Panc1 (cell line): ENCODE results near the gene TOX3. TPM values are rescaled to one million over a fixed set of nuclear protein-coding genes. Genes with fewer than 3 reads are reported as not detected.

Experiments
- ATAC-seq: fragments of 200-7000 bp; cut with Tn5 transposase; 2 replicates; pipeline ENCODE4 v1.9.1; 2020; ENCODE audit warnings: mild to moderate bottlenecking, moderate library complexity
- BruUV-seq: library from RNA; stranded (reverse); fragments of 400-500 nt; replicated peaks from 2 replicates; lab custom pipeline; 2021; lab: Mats Ljungman, UMichigan
- CTCF ChIA-PET: fragments of 300-600 bp; sonication (Branson Sonifier 250); formaldehyde crosslinking; loops from one replicate; lab custom pipeline; 2022; ENCODE audit warnings: antibody characterized with exemption; lab: Charles Lee
- POLR2A ChIA-PET: fragments of 300-600 bp; sonication (Branson Sonifier 250); formaldehyde crosslinking; loops from one replicate; lab custom pipeline; 2022; ENCODE audit warnings: antibody characterized with exemption; lab: Charles Lee
- DNase-seq: peaks from one replicate; pipeline ENCODE4 v3.0.0-alpha.2; 2010; ENCODE audit warnings: low read depth, low spot score
- H3K27ac ChIP-seq: 2 replicates; pipeline ENCODE4 v1.5.1; 2011; ENCODE audit warnings: mild to moderate bottlenecking, low read length, inconsistent platforms
- H3K27me3 ChIP-seq: fragments of 200-500 bp; sonication (Bioruptor generic); 2 replicates; pipeline ENCODE4 v1.6.0; 2014; ENCODE audit warnings: low read length, inconsistent platforms; ENCODE audit not compliant: control insufficient read depth, insufficient read depth
- H3K36me3 ChIP-seq: fragments of 200-500 bp; sonication (Bioruptor generic); 2 replicates; pipeline ENCODE4 v1.5.1; 2014; ENCODE audit warnings: inconsistent platforms, mild to moderate bottlenecking, low read length, moderate library complexity; ENCODE audit not compliant: control insufficient read depth, insufficient read depth
- H3K4me1 ChIP-seq: 2 replicates; pipeline ENCODE4 v1.5.1; 2011; ENCODE audit warnings: inconsistent platforms, mild to moderate bottlenecking, low read length, moderate library complexity; ENCODE audit not compliant: control insufficient read depth, insufficient read depth
- H3K4me3 ChIP-seq, 2 experiments: 2 replicates each; pipeline ENCODE4 v1.5.1; 2011 to 2012; ENCODE audit warnings: low read depth in 2 of 2, low read length in 2 of 2, mild to moderate bottlenecking in 2 of 2, inconsistent platforms in 1 of 2, moderate library complexity in 1 of 2
- H3K9me3 ChIP-seq: fragments of 200-500 bp; sonication (Bioruptor generic); 2 replicates; pipeline ENCODE4 v1.5.1; 2014; ENCODE audit warnings: low read depth, mild to moderate bottlenecking, inconsistent platforms, low read length, moderate library complexity; ENCODE audit not compliant: control insufficient read depth, insufficient read depth
- POLR2AphosphoS5 ChIP-seq: IDR thresholded peaks from 2 replicates; pipeline ENCODE4 v1.6.1; 2012; ENCODE audit warnings: mild to moderate bottlenecking, low read depth, low read length, moderate library complexity
- SIN3A ChIP-seq: IDR thresholded peaks from 2 replicates; pipeline ENCODE4 v1.6.1; 2012; ENCODE audit warnings: low read depth, mild to moderate bottlenecking, low read length, moderate library complexity, borderline replicate concordance; ENCODE audit not compliant: insufficient read depth
- TCF7L2 ChIP-seq: IDR thresholded peaks from 2 replicates; pipeline ENCODE4 v1.6.1; 2011; ENCODE audit warnings: mild to moderate bottlenecking, low read depth, low read length, inconsistent platforms
- in situ Hi-C: cut with HindIII; loops from 2 replicates; pipeline ENCODE4 v1.10.0; 2016; ENCODE audit warnings: low sequenced_read_pairs, low pct_unique_long_range_greater_than_20kb
- intact Hi-C: fragments of 100-400 bp; cut with micrococcal nuclease; formaldehyde crosslinking; loops from one replicate; pipeline ENCODE4 v1.10.0; 2022; ENCODE audit not compliant: unreplicated experiment
- total RNA-seq: library from RNA; stranded (reverse); gene quantifications from one replicate; pipeline ENCODE4 v1.2.1, GENCODE V29; 2021; ENCODE audit not compliant: unreplicated experiment
- TF ChIP-seq, protein P1 (sequence below), 2 experiments: IDR thresholded peaks; 2 replicates each; pipeline ENCODE4 v1.6.1; 2011 to 2012; ENCODE audit warnings: low read depth in 2 of 2, control low read depth in 1 of 2, low read length in 1 of 2, mild to moderate bottlenecking in 1 of 2, moderate library complexity in 1 of 2; ENCODE audit not compliant: insufficient read depth in 1 of 2
- TF ChIP-seq, protein P2 (sequence below): fragments of 450-650 bp; IDR thresholded peaks from 2 replicates; pipeline ENCODE4 v1.5.1; 2017; ENCODE audit warnings: mild to moderate bottlenecking

Gene TOX3
- total RNA-seq, 1 experiment from 2014 or later, result 3.4 TPM

DNA sequence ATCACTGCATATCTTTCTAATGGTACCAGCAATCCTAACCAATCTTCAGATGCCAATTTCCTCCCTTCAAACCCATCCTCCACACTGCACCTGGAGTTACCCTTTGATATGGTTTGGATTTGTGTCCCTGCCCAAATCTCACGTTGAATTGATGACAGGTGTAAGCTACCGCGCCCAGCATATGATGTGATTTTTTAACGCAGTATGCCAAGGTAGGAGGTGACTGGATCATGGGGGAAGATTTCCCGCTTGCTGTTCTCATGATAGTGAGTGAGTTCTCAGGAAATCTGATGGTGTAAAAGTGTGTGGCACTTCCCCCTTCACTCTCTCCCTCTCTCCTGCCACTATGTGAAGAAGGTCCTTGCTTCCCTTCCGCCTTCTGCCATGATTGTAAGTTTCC is 57.0 kb downstream of the TOX3 start:
- POLR2A ChIA-PET, result no interaction called here
- no TSS peak for BruUV-seq
- intact Hi-C loops, result no loop called here

DNA sequence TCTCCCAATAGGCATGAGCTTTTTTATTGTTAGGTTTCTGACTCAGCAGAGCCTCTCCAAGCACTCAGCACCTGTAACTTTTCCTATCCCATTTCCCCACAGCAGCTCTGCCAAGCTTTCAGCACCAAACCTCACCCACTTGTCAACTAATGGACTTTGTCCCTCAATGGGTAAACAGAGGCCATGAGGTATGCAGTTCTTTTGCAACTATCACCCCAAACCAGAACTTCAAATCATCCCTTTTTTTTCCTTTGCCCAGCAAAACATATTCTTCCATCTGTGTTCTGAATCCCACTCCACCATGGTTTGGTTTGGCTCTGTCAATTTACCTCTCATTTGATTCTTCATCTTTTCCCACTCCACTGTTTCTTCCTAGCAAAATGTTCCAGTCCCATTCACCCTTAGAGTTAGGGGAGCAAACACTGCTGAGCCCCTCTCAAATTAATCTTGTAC is 58.1 kb downstream of the TOX3 start:
- H3K9me3 ChIP-seq, result no peaks in the 10 kb centered on the region
- no peaks in the 10 kb centered on the region for H3K4me1 ChIP-seq
- H3K36me3 ChIP-seq, result no peaks in the 10 kb centered on the region
- no peak for DNase-seq
- BruUV-seq, result no TSS peak
- no peak overlapping the region for H3K4me3 ChIP-seq
- CTCF ChIA-PET, result no interaction called here
- intact Hi-C loops (no loop called here), in situ Hi-C loops (no loop called here)
- ATAC-seq, result no peak
- no peaks in the 10 kb centered on the region for H3K27me3 ChIP-seq
- H3K27ac ChIP-seq, result no peak overlapping the region
- TF ChIP-seq, protein P1, sequence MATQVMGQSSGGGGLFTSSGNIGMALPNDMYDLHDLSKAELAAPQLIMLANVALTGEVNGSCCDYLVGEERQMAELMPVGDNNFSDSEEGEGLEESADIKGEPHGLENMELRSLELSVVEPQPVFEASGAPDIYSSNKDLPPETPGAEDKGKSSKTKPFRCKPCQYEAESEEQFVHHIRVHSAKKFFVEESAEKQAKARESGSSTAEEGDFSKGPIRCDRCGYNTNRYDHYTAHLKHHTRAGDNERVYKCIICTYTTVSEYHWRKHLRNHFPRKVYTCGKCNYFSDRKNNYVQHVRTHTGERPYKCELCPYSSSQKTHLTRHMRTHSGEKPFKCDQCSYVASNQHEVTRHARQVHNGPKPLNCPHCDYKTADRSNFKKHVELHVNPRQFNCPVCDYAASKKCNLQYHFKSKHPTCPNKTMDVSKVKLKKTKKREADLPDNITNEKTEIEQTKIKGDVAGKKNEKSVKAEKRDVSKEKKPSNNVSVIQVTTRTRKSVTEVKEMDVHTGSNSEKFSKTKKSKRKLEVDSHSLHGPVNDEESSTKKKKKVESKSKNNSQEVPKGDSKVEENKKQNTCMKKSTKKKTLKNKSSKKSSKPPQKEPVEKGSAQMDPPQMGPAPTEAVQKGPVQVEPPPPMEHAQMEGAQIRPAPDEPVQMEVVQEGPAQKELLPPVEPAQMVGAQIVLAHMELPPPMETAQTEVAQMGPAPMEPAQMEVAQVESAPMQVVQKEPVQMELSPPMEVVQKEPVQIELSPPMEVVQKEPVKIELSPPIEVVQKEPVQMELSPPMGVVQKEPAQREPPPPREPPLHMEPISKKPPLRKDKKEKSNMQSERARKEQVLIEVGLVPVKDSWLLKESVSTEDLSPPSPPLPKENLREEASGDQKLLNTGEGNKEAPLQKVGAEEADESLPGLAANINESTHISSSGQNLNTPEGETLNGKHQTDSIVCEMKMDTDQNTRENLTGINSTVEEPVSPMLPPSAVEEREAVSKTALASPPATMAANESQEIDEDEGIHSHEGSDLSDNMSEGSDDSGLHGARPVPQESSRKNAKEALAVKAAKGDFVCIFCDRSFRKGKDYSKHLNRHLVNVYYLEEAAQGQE (IDR thresholded peaks at IDR 0.05; ENCODE audit: insufficient read depth in 1 of 2, low read depth in 2 of 2, low read length in 1 of 2), result no peak
- no peak for TF ChIP-seq SIN3A
- POLR2A ChIA-PET, result no interaction called here

More for the DNA sequence above, 57.0 kb downstream of the TOX3 start:
- Histone ChIP-seq H3K9me3 (no peaks in the 10 kb centered on the region), H3K27me3 (no peaks in the 10 kb centered on the region), H3K27ac (no peak overlapping the region), H3K4me1 (no peaks in the 10 kb centered on the region), H3K36me3 (no peaks in the 10 kb centered on the region), H3K4me3 (no peak overlapping the region)
- no peak for ATAC-seq
- TF ChIP-seq, protein P2, sequence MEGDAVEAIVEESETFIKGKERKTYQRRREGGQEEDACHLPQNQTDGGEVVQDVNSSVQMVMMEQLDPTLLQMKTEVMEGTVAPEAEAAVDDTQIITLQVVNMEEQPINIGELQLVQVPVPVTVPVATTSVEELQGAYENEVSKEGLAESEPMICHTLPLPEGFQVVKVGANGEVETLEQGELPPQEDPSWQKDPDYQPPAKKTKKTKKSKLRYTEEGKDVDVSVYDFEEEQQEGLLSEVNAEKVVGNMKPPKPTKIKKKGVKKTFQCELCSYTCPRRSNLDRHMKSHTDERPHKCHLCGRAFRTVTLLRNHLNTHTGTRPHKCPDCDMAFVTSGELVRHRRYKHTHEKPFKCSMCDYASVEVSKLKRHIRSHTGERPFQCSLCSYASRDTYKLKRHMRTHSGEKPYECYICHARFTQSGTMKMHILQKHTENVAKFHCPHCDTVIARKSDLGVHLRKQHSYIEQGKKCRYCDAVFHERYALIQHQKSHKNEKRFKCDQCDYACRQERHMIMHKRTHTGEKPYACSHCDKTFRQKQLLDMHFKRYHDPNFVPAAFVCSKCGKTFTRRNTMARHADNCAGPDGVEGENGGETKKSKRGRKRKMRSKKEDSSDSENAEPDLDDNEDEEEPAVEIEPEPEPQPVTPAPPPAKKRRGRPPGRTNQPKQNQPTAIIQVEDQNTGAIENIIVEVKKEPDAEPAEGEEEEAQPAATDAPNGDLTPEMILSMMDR, result no peak
- TF ChIP-seq, protein P1 (IDR thresholded peaks at IDR 0.05; ENCODE audit: insufficient read depth in 1 of 2, low read depth in 2 of 2, low read length in 1 of 2), result no peak
- no peak for TF ChIP-seq SIN3A
- no peak for TF ChIP-seq TCF7L2
- no peak for TF ChIP-seq POLR2AphosphoS5
- in situ Hi-C loops, result no loop called here
- no peak for DNase-seq
- CTCF ChIA-PET, result no interaction called here
